Mammary epithelial cell (primary cell): Measurements from ENCODE around the gene LARGE1.

Experiments used
- EZH2 ChIP-seq: IDR thresholded peaks from 2 replicates; pipeline ENCODE4 v1.6.1; 2012; ENCODE audit warnings: low read length, inconsistent platforms, borderline replicate concordance
- TF ChIP-seq, protein P1 (sequence below), 2 donors: IDR thresholded peaks in 1 of 2; conservative IDR thresholded peaks in 1 of 2; 2 replicates each; pipeline ENCODE4 v1.5.1; 2011 to 2012; ENCODE audit warnings: inconsistent platforms in 2 of 2, low read length in 2 of 2, mild to moderate bottlenecking in 2 of 2, control low read depth in 1 of 2, low read depth in 1 of 2; ENCODE audit not compliant: insufficient read depth in 1 of 2; ENCODE audit errors: extremely low read depth in 1 of 2

DNA sequence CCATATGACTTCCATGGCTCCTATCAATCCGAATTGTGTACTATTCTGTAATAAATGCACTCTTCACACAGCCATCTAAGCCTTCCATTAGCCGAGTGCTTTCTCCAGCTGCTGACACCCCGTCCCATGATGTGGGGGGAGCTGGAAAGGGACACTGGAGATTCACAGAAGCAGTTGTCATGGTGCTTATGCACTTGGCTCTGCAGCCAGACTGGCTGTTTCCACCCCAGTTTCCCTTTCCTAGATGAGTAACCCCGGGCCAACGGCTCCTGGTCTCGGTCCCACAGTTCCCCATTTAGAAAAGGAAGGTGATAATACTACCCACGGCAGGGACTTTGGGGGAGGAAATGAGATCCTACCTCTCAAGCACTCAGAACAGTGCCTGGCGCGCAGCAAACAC is 617.2 kb downstream of the LARGE1 start:
- TF ChIP-seq, protein P1, sequence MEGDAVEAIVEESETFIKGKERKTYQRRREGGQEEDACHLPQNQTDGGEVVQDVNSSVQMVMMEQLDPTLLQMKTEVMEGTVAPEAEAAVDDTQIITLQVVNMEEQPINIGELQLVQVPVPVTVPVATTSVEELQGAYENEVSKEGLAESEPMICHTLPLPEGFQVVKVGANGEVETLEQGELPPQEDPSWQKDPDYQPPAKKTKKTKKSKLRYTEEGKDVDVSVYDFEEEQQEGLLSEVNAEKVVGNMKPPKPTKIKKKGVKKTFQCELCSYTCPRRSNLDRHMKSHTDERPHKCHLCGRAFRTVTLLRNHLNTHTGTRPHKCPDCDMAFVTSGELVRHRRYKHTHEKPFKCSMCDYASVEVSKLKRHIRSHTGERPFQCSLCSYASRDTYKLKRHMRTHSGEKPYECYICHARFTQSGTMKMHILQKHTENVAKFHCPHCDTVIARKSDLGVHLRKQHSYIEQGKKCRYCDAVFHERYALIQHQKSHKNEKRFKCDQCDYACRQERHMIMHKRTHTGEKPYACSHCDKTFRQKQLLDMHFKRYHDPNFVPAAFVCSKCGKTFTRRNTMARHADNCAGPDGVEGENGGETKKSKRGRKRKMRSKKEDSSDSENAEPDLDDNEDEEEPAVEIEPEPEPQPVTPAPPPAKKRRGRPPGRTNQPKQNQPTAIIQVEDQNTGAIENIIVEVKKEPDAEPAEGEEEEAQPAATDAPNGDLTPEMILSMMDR (conservative IDR thresholded peaks at IDR 0.05 in 1 of 2, IDR thresholded peaks at IDR 0.05 in 1 of 2; ENCODE audit: extremely low read depth in 1 of 2, insufficient read depth in 1 of 2, low read depth in 1 of 2, low read length in 2 of 2), result no peak
- no peak for TF ChIP-seq EZH2
